ENCODE results near the gene POU2F1.

Gene POU2F1

GRCh38 chr1:167455786-167456446 lies 235.2 kb downstream of the POU2F1 start:
- ChIA-PET POLR2A (interaction anchor here (0.9 to 2.6 kb wide), 9 partner anchors 9 to 235 kb away, joined by 3 to 16 read pairs (median 4); partner anchors contain the start of genes CREG1 and POU2F1), CTCF (no interaction called here)
- peak; percentile 41 for DNase-seq (ENCODE audit: extremely low spot score)
- TF ChIP-seq NFRKB (IDR thresholded peaks at IDR 0.05) (no peak), ARNT (IDR thresholded peaks at IDR 0.05) (no peak), PKNOX1 (IDR thresholded peaks at IDR 0.05) (no peak), FOXK2 (IDR thresholded peaks at IDR 0.05) (no peak), FOXM1 (IDR thresholded peaks at IDR 0.05; ENCODE audit: borderline replicate concordance) (no peak), CTBP1 (IDR thresholded peaks at IDR 0.05; ENCODE audit: borderline replicate concordance) (no peak), SUZ12 (IDR thresholded peaks at IDR 0.05) (no peak), BHLHE40 (IDR thresholded peaks at IDR 0.05; ENCODE audit: borderline replicate concordance) (no peak), ZNF384 (IDR thresholded peaks at IDR 0.05) (no peak), L3MBTL2 (conservative IDR thresholded peaks at IDR 0.05) (no peak), ELF4 (IDR thresholded peaks at IDR 0.05) (no peak), SP1 (IDR thresholded peaks at IDR 0.05) (no peak), LEF1 (IDR thresholded peaks at IDR 0.05; ENCODE audit: borderline replicate concordance) (no peak), HDGF (IDR thresholded peaks at IDR 0.05; ENCODE audit: borderline replicate concordance) (no peak), TARDBP (IDR thresholded peaks at IDR 0.05) (no peak), FOXA1 (IDR thresholded peaks at IDR 0.05) (no peak)

DNA sequence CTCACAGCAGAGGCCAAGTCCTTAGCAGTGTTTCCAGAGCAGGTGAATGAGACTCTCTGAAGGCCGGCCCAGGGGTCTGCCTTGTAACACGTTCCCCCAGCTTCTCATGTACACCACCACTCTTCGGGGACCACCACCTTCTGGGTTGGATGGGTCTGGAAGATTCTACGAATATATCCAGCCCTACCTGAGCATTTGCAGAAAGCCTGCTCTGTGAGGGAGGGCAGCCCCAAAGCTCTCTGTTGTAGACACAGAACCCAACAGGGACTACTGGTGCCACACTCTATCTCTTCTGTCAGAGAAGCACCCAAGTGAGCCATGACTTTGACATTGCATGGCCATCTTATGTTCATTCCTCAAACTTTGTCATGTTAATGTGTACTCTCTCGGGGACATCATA lies 235.8 kb downstream of the POU2F1 start:
- ChIA-PET POLR2A (interaction anchor here (0.9 to 2.6 kb wide), 5 partner anchors 8 to 236 kb away, joined by 3 to 16 read pairs (median 5); partner anchors contain the start of genes CREG1 and POU2F1), CTCF (no interaction called here)
- no peak for DNase-seq (ENCODE audit: extremely low spot score)
- TF ChIP-seq SUZ12 (IDR thresholded peaks at IDR 0.05) = no peak

GRCh38 chr1:167456926-167457325 lies 236.2 kb downstream of the POU2F1 start:
- TF ChIP-seq ELF4 (IDR thresholded peaks at IDR 0.05) = no peak
- TF ChIP-seq LEF1 (IDR thresholded peaks at IDR 0.05; ENCODE audit: borderline replicate concordance) = no peak
- TF ChIP-seq SUZ12 (IDR thresholded peaks at IDR 0.05) = no peak
- no peak for TF ChIP-seq BHLHE40 (IDR thresholded peaks at IDR 0.05; ENCODE audit: borderline replicate concordance)
- no peak for TF ChIP-seq FOXK2 (IDR thresholded peaks at IDR 0.05)
- TF ChIP-seq L3MBTL2 (conservative IDR thresholded peaks at IDR 0.05) = no peak
- no peak for TF ChIP-seq SP1 (IDR thresholded peaks at IDR 0.05)
- TF ChIP-seq NFRKB (IDR thresholded peaks at IDR 0.05) = no peak
- TF ChIP-seq PKNOX1 (IDR thresholded peaks at IDR 0.05) = no peak
- TF ChIP-seq ARNT (IDR thresholded peaks at IDR 0.05) = no peak
- TF ChIP-seq ZNF384 (IDR thresholded peaks at IDR 0.05) = no peak
- no peak for TF ChIP-seq CTBP1 (IDR thresholded peaks at IDR 0.05; ENCODE audit: borderline replicate concordance)
- no peak for TF ChIP-seq TARDBP (IDR thresholded peaks at IDR 0.05)
- TF ChIP-seq FOXA1 (IDR thresholded peaks at IDR 0.05) = no peak
- TF ChIP-seq HDGF (IDR thresholded peaks at IDR 0.05; ENCODE audit: borderline replicate concordance) = no peak
- TF ChIP-seq FOXM1 (IDR thresholded peaks at IDR 0.05; ENCODE audit: borderline replicate concordance) = no peak
- ChIA-PET POLR2A (interaction anchor here (0.6 to 2.6 kb wide), 2 partner anchors 12 to 96 kb away, joined by 3 to 12 read pairs; partner anchors contain the start of gene CREG1), CTCF (interaction anchor here (0.6 kb wide), 1 partner anchor 212 kb away, joined by 4 read pairs; no protein-coding TSS in a partner anchor)
- no peak for DNase-seq (ENCODE audit: extremely low spot score)

GRCh38 chr1:167457936-167458584 lies 237.4 kb downstream of the POU2F1 start:
- ChIA-PET POLR2A (no interaction called here), CTCF (no interaction called here)
- TF ChIP-seq ARNT (IDR thresholded peaks at IDR 0.05) (no peak), L3MBTL2 (conservative IDR thresholded peaks at IDR 0.05) (no peak), BHLHE40 (IDR thresholded peaks at IDR 0.05; ENCODE audit: borderline replicate concordance) (no peak), TARDBP (IDR thresholded peaks at IDR 0.05) (no peak), LEF1 (IDR thresholded peaks at IDR 0.05; ENCODE audit: borderline replicate concordance) (no peak), FOXM1 (IDR thresholded peaks at IDR 0.05; ENCODE audit: borderline replicate concordance) (no peak), SP1 (IDR thresholded peaks at IDR 0.05) (no peak), CTBP1 (IDR thresholded peaks at IDR 0.05; ENCODE audit: borderline replicate concordance) (no peak), FOXA1 (IDR thresholded peaks at IDR 0.05) (no peak), HDGF (IDR thresholded peaks at IDR 0.05; ENCODE audit: borderline replicate concordance) (no peak), ZNF384 (IDR thresholded peaks at IDR 0.05) (no peak), NFRKB (IDR thresholded peaks at IDR 0.05) (no peak), PKNOX1 (IDR thresholded peaks at IDR 0.05) (no peak), SUZ12 (IDR thresholded peaks at IDR 0.05) (no peak)
- DNase-seq (ENCODE audit: extremely low spot score) = no peak

DNA sequence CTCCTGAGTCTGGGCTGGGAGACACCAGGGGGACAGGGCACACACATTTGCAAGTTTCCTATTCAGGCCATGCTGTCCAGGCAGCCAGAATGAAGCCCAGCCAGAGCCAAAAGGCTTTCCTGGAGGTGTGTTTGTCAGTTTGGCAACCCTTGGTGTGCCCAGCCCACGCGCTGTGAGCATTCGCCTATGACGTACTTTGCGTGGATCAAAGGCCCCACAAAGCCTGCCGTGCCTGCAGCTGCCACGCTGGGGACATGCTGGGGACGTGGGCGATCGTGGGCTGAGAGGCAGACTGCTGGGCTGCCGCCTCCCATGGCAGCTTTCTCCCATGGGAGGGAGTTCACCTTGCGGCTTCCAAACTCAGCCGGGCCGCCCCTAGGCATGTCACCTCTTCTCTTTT lies 240.2 kb downstream of the POU2F1 start:
- TF ChIP-seq ARNT (IDR thresholded peaks at IDR 0.05) = no peak
- no peak for TF ChIP-seq L3MBTL2 (conservative IDR thresholded peaks at IDR 0.05)
- no peak for TF ChIP-seq FOXK2 (IDR thresholded peaks at IDR 0.05)
- no peak for TF ChIP-seq NFRKB (IDR thresholded peaks at IDR 0.05)
- TF ChIP-seq TARDBP (IDR thresholded peaks at IDR 0.05) = no peak
- TF ChIP-seq ZNF384 (IDR thresholded peaks at IDR 0.05) = no peak
- no peak for TF ChIP-seq FOXM1 (IDR thresholded peaks at IDR 0.05; ENCODE audit: borderline replicate concordance)
- no peak for TF ChIP-seq HDGF (IDR thresholded peaks at IDR 0.05; ENCODE audit: borderline replicate concordance)
- TF ChIP-seq BHLHE40 (IDR thresholded peaks at IDR 0.05; ENCODE audit: borderline replicate concordance) = no peak
- TF ChIP-seq FOXA1 (IDR thresholded peaks at IDR 0.05) = no peak
- POLR2A ChIA-PET = no interaction called here
- DNase-seq (ENCODE audit: extremely low spot score) = no peak
- CTCF ChIA-PET = no interaction called here

Data from HEK293T (cell line).